CD4-positive, alpha-beta memory T cell (primary cell): ENCODE measurements around the gene NKAIN2. TPM values are rescaled to one million over a fixed set of nuclear protein-coding genes. Genes with fewer than 3 reads are reported as not detected.

Experiments
- CTCF ChIA-PET: fragments of 350-600 bp; sonication (Branson Sonifier 250); formaldehyde crosslinking; loops from one replicate; lab custom pipeline; 2021; ENCODE audit warnings: inconsistent platforms; ENCODE audit not compliant: partially characterized antibody; lab: Charles Lee
- POLR2A ChIA-PET: fragments of 350-600 bp; sonication (Branson Sonifier 250); formaldehyde crosslinking; loops from one replicate; lab custom pipeline; 2021; ENCODE audit not compliant: partially characterized antibody; lab: Charles Lee
- DNase-seq, 5 donors: peaks; one replicate each; pipeline versions ENCODE4 v3.0.0 to v3.0.0-alpha.2; 2020 to 2022; ENCODE audit warnings: mixed read lengths in 1 of 5
- H3K27ac ChIP-seq: one replicate; pipeline ENCODE4 v1.7.0; 2013; ENCODE audit warnings: low read depth, low read length
- H3K27me3 ChIP-seq: 2 replicates; pipeline ENCODE4 v1.7.0; 2013; ENCODE audit warnings: mild to moderate bottlenecking, low read length, moderate library complexity; ENCODE audit not compliant: insufficient read depth
- H3K36me3 ChIP-seq: 2 replicates; pipeline ENCODE4 v1.7.0; 2013; ENCODE audit warnings: mild to moderate bottlenecking, low read length, moderate library complexity; ENCODE audit not compliant: insufficient read depth
- H3K4me1 ChIP-seq: 2 replicates; pipeline ENCODE4 v1.7.0; 2013; ENCODE audit warnings: mild to moderate bottlenecking, low read length, moderate library complexity; ENCODE audit not compliant: insufficient read depth
- H3K4me3 ChIP-seq, 2 donors: one replicate each; pipeline ENCODE4 v1.7.0; 2013; ENCODE audit warnings: low read length in 2 of 2, mild to moderate bottlenecking in 1 of 2
- H3K9me3 ChIP-seq, 2 donors: one replicate each; pipeline ENCODE4 v1.7.0; 2013; ENCODE audit warnings: low read length in 2 of 2, control low read depth in 1 of 2; ENCODE audit not compliant: control insufficient read depth in 1 of 2
- H3K27ac Mint-ChIP-seq, 7 donors: one replicate each; pipeline ENCODE4 v1.8.0; 2020 to 2021; ENCODE audit warnings: mixed read lengths in 7 of 7, mild to moderate bottlenecking in 6 of 7, inconsistent platforms in 3 of 7, moderate library complexity in 3 of 7
- H3K27me3 Mint-ChIP-seq, 2 donors: one replicate each; pipeline ENCODE4 v1.8.0; 2020 to 2021; ENCODE audit warnings: mixed read lengths in 2 of 2
- H3K36me3 Mint-ChIP-seq, 2 donors: one replicate each; pipeline ENCODE4 v1.8.0; 2020 to 2021; ENCODE audit warnings: mixed read lengths in 2 of 2, inconsistent platforms in 1 of 2, mild to moderate bottlenecking in 1 of 2
- H3K4me1 Mint-ChIP-seq, 4 donors: one replicate each; pipeline ENCODE4 v1.8.0; 2020 to 2021; ENCODE audit warnings: mixed read lengths in 4 of 4, mild to moderate bottlenecking in 1 of 4
- H3K4me3 Mint-ChIP-seq, 8 donors: one replicate each; pipeline ENCODE4 v1.8.0; 2020 to 2021; ENCODE audit warnings: mixed read lengths in 8 of 8, mild to moderate bottlenecking in 7 of 8, moderate library complexity in 6 of 8, inconsistent platforms in 3 of 8
- H3K9me3 Mint-ChIP-seq, 8 donors: one replicate each; pipeline ENCODE4 v1.8.0; 2020 to 2021; ENCODE audit warnings: mixed read lengths in 8 of 8, mild to moderate bottlenecking in 5 of 8, inconsistent platforms in 3 of 8, moderate library complexity in 1 of 8
- intact Hi-C: fragments of 100-400 bp; cut with micrococcal nuclease; formaldehyde crosslinking; loops from one replicate; pipeline ENCODE4 v1.15.1; 2023
- polyA plus RNA-seq, 2 donors: library from polyadenylated mRNA; unstranded; fragments of 300-500 nt; fragmentation: Illumina TruSeq; gene quantifications; one replicate each; pipeline ENCODE4 v1.2.3, GENCODE V29; 2021
- total RNA-seq, 2 experiments: library from RNA; stranded (reverse); gene quantifications; one replicate each; pipeline ENCODE4 v1.2.3, GENCODE V29; 2021

The NKAIN2 gene
- total and polyA plus RNA-seq, 4 experiments from 2014 or later: not detected

DNA sequence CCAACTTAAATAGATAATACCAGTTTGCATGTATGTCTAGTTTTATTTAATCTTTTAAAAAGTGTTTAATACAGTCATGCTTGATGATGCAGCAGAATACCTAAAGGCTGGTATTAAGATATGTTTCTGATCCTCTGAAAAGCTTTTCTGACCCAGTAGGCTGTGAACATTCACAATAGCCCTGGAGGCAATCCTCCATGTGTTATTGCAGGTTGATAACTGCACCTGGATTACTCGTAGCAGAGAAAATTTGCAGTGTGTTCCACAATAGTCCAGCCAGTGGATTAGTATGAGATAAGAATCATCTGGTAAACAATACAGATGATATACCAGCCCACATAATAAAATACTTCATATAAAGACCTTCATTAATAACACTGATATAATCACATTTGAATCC is 979.7 kb downstream of the NKAIN2 start:
- Histone ChIP-seq H3K36me3 (no peaks in the 10 kb centered on the region), H3K4me3 (no peak overlapping the region), H3K4me1 (no peaks in the 10 kb centered on the region), H3K27me3 (no peaks in the 10 kb centered on the region), H3K9me3 (no peaks in the 10 kb centered on the region), H3K27ac (no peak overlapping the region)
- Mint-ChIP-seq H3K27ac (no peak overlapping the region), H3K9me3 (peaks cover 0 to 3% (median under 1%) of the 10 kb centered on the region in 8 donors), H3K36me3 (no peaks in the 10 kb centered on the region), H3K27me3 (peaks cover 0 to 2% of the 10 kb centered on the region in 2 donors), H3K4me1 (no peaks in the 10 kb centered on the region), H3K4me3 (no peak overlapping the region)
- intact Hi-C loops: no loop called here
- DNase-seq: no peak
- CTCF ChIA-PET: no interaction called here
- POLR2A ChIA-PET: no interaction called here

DNA sequence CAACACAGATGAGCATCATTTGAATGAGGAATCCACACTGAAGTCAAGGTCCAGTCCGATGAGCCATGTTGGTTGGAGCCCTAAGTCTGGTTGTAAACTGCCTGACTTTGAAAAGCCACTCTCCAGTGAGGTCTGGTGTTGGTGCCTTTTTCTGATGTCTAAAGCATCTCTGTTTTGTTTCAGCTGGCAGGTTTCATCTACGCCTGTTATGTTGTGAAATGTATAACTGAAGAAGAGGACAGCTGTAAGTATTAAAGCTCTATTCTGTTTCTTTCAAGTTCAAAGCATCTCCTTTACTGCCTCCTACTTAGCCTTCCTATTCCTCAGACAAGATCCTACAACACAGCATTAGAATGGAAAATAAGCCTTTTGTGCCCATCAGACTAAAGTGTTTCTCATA is 987.5 kb downstream of the NKAIN2 start:
- no peaks in the 10 kb centered on the region for H3K4me1 Mint-ChIP-seq
- no peaks in the 10 kb centered on the region for H3K36me3 Mint-ChIP-seq
- ChIA-PET CTCF (no interaction called here), POLR2A (no interaction called here)
- Histone ChIP-seq H3K27ac (no peak overlapping the region), H3K27me3 (no peaks in the 10 kb centered on the region), H3K9me3 (no peaks in the 10 kb centered on the region), H3K4me1 (no peaks in the 10 kb centered on the region), H3K36me3 (no peaks in the 10 kb centered on the region), H3K4me3 (no peak overlapping the region)
- no peak overlapping the region for H3K27ac Mint-ChIP-seq
- no peak overlapping the region for H3K4me3 Mint-ChIP-seq
- no peak for DNase-seq
- intact Hi-C loops: no loop called here
- peaks cover 0 to 4% (median 0%) of the 10 kb centered on the region in 8 donors for H3K9me3 Mint-ChIP-seq
- H3K27me3 Mint-ChIP-seq: peaks cover 0 to 2% of the 10 kb centered on the region in 2 donors

DNA sequence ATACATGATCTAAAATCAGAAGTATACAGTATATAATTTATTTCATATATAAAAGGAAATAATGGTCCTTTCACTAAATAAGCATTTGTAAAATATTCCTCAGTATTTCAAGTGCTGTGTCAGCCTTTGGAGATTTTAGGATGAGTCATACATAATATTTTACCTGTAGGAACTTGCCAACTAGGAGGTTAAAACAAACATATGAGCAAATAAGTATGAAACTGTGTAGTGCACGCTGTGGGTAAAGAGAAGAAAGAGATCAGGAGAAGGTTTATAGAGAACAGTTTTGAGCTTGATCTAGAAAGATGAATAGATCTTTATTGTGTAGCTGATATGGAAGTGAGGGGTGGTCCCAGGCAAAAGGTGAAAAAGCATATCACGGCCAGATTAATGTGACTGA is 988.7 kb downstream of the NKAIN2 start:
- no peak overlapping the region for H3K27ac ChIP-seq
- H3K27me3 ChIP-seq: no peaks in the 10 kb centered on the region
- H3K4me3 ChIP-seq: no peak overlapping the region
- Mint-ChIP-seq H3K27ac (no peak overlapping the region), H3K4me3 (no peak overlapping the region), H3K9me3 (peaks cover 0 to 2% (median 0%) of the 10 kb centered on the region in 8 donors), H3K36me3 (no peaks in the 10 kb centered on the region), H3K4me1 (no peaks in the 10 kb centered on the region), H3K27me3 (no peaks in the 10 kb centered on the region)
- ChIA-PET POLR2A (no interaction called here), CTCF (no interaction called here)
- no peaks in the 10 kb centered on the region for H3K4me1 ChIP-seq
- no peaks in the 10 kb centered on the region for H3K36me3 ChIP-seq
- no peak for DNase-seq
- H3K9me3 ChIP-seq: no peaks in the 10 kb centered on the region
- intact Hi-C loops: no loop called here

DNA sequence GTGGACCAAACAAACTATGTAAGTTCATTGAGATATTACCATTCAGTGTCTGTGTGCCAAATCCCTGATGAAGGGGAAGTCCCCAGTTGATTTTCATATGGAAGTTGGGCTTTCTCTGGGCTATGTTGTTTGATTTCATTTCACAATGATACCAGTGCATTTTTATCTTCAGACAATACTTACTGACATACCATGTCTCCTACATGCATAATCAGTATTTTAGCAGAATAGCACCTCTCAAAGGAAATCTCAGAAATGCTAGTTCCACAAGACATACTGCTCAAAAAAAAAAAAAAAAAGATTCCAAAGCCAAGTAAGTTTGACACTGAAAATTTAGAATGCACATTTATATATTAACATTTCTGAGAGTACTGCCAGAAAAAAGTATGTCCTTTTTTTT is 989.7 kb downstream of the NKAIN2 start:
- Mint-ChIP-seq H3K4me3 (no peak overlapping the region), H3K9me3 (peaks cover 0 to 2% (median 0%) of the 10 kb centered on the region in 8 donors), H3K27ac (no peak overlapping the region), H3K27me3 (no peaks in the 10 kb centered on the region), H3K4me1 (no peaks in the 10 kb centered on the region), H3K36me3 (no peaks in the 10 kb centered on the region)
- ChIA-PET CTCF (no interaction called here), POLR2A (no interaction called here)
- no peaks in the 10 kb centered on the region for H3K9me3 ChIP-seq
- no peak for DNase-seq
- no peaks in the 10 kb centered on the region for H3K27me3 ChIP-seq
- H3K36me3 ChIP-seq: no peaks in the 10 kb centered on the region
- H3K4me3 ChIP-seq: no peak overlapping the region
- no peak overlapping the region for H3K27ac ChIP-seq
- H3K4me1 ChIP-seq: no peaks in the 10 kb centered on the region
- intact Hi-C loops: no loop called here

DNA sequence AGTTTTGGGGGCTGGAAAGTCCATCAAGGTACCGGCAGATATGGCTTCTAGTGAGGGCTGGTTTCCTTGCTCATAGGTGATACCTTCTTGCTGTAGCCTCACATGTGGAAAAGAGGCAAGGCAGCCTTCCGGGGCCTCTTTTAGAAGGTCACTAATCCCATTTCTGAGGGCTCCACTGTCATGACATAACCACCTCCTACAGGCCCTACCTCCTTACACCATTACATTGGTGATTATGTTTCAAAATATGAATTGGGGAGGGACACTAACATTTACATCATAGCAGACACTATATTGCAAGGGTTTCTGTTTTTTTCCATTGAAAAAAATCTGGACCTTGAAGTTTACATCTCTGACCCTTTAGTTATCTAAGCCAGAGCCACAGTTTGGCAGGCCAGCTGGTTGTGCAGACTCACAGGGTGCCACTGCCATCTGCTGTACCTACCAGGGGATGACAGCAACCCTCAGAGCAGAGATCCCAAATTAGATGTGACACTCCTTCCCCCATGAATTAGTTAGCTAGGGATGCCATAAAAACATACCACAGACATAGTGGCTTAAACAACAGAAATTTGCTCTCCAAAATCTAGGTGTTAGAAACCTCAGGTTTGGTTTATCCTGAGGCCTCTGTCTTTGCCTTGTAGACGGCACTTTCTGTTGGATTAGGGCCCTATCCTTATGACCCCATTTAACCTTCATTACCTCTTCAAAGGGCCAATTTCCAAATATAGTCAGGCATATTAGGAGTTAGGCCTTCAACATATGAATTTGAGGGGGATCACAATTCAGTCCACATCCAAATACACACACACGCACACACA is 992.2 kb downstream of the NKAIN2 start:
- no peak overlapping the region for H3K4me3 ChIP-seq
- DNase-seq: no peak
- no peaks in the 10 kb centered on the region for H3K27me3 Mint-ChIP-seq
- no peaks in the 10 kb centered on the region for H3K4me1 Mint-ChIP-seq
- peaks cover 0 to 2% (median 0%) of the 10 kb centered on the region in 8 donors for H3K9me3 Mint-ChIP-seq
- no peak overlapping the region for H3K27ac ChIP-seq
- H3K4me1 ChIP-seq: no peaks in the 10 kb centered on the region
- intact Hi-C loops: no loop called here
- H3K9me3 ChIP-seq: no peaks in the 10 kb centered on the region
- POLR2A ChIA-PET: no interaction called here
- no peaks in the 10 kb centered on the region for H3K36me3 ChIP-seq
- CTCF ChIA-PET: no interaction called here
- no peaks in the 10 kb centered on the region for H3K36me3 Mint-ChIP-seq
- no peaks in the 10 kb centered on the region for H3K27me3 ChIP-seq
- H3K4me3 Mint-ChIP-seq: no peak overlapping the region
- H3K27ac Mint-ChIP-seq: no peak overlapping the region

DNA sequence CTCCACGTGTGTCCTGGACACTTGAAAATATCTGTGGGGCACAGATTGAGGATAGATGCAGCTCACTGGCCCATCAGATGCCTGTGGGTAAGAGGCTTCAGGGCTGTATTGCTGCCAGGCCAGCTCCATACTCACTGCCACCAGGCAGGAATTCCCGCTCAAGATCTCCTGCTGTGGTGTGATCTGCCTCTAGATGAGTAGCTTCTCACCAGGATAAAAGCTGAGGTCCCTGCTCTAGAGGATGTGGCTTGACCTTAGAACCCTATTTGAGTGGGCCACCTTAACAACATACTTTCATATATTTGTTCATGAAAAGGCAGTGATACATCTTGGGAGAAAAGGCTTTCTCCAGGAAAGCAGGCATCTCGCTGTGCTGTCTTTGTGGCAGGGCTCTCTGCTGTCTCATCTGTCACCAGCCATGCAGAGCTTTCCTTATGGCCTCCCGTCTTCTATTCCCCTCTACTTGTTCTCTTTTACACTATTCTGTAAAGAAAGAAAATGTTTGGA is 992.9 kb downstream of the NKAIN2 start:
- no peaks in the 10 kb centered on the region for H3K4me1 ChIP-seq
- H3K4me1 Mint-ChIP-seq: no peaks in the 10 kb centered on the region
- no peaks in the 10 kb centered on the region for H3K36me3 ChIP-seq
- H3K9me3 Mint-ChIP-seq: peaks cover 0 to 2% (median 0%) of the 10 kb centered on the region in 8 donors
- no peak overlapping the region for H3K27ac Mint-ChIP-seq
- no peaks in the 10 kb centered on the region for H3K36me3 Mint-ChIP-seq
- H3K9me3 ChIP-seq: no peaks in the 10 kb centered on the region
- no peak overlapping the region for H3K4me3 ChIP-seq
- DNase-seq: no peak
- H3K27ac ChIP-seq: no peak overlapping the region
- H3K4me3 Mint-ChIP-seq: no peak overlapping the region
- no peaks in the 10 kb centered on the region for H3K27me3 Mint-ChIP-seq
- intact Hi-C loops: no loop called here
- CTCF ChIA-PET: no interaction called here
- H3K27me3 ChIP-seq: no peaks in the 10 kb centered on the region
- POLR2A ChIA-PET: no interaction called here

DNA sequence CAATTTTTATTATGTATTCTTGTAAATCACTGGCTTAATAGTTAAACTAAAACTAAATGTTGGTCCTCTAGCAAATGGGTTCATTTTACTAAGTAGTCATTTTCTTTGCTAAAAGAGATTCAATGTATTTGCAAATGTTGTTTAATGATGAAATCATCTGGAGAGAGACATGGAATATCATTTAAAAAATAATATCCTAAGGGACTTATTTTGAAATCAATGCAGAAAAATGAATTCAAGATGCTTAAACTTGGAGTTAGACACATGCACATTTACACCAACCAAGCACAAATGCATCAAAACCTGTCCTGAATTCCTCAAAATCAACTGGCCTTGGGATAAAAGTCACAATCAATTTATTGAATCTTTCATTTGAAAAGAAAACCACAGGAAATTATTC is 993.6 kb downstream of the NKAIN2 start:
- POLR2A ChIA-PET: no interaction called here
- H3K27me3 Mint-ChIP-seq: no peaks in the 10 kb centered on the region
- H3K27ac ChIP-seq: no peak overlapping the region
- H3K36me3 Mint-ChIP-seq: no peaks in the 10 kb centered on the region
- H3K9me3 Mint-ChIP-seq: peaks cover 0 to 2% (median 0%) of the 10 kb centered on the region in 8 donors
- H3K4me1 ChIP-seq: no peaks in the 10 kb centered on the region
- intact Hi-C loops: no loop called here
- H3K4me3 ChIP-seq: no peak overlapping the region
- DNase-seq: no peak
- no peaks in the 10 kb centered on the region for H3K36me3 ChIP-seq
- no peak overlapping the region for H3K4me3 Mint-ChIP-seq
- H3K4me1 Mint-ChIP-seq: no peaks in the 10 kb centered on the region
- CTCF ChIA-PET: no interaction called here
- no peaks in the 10 kb centered on the region for H3K9me3 ChIP-seq
- no peak overlapping the region for H3K27ac Mint-ChIP-seq
- no peaks in the 10 kb centered on the region for H3K27me3 ChIP-seq
